Stimulated activated CD4-positive, alpha-beta T cell treated with anti-CD3 and anti-CD28 coated beads, Interleukin-2, amount 100 ng/mL, for 4 hours (primary cell): ENCODE measurements around the gene CDH1.

ENCODE experiments used
- DNase-seq: peaks from one replicate; pipeline ENCODE4 v3.0.0-alpha.2; 2020; ENCODE audit warnings: low read depth

The CDH1 gene

GRCh38 chr16:68857479-68857878 lies 120.4 kb downstream of the CDH1 start:
- no peak for DNase-seq

GRCh38 chr16:68859828-68860227 lies 122.7 kb downstream of the CDH1 start:
- DNase-seq: no peak

- DNase-seq: no peak
Measured at GRCh38 chr16:68860978-68861892, 124.1 kb downstream of the CDH1 start.

- no peak for DNase-seq
Measured at GRCh38 chr16:68866933-68867332, 129.8 kb downstream of the CDH1 start.

- no peak for DNase-seq
Measured at GRCh38 chr16:68869492-68870088, 132.5 kb downstream of the CDH1 start.

- DNase-seq: no peak
Measured at GRCh38 chr16:68873635-68874471, 136.8 kb downstream of the CDH1 start.

GRCh38 chr16:68875871-68876270 lies 138.8 kb downstream of the CDH1 start:
- DNase-seq: no peak

GRCh38 chr16:68883685-68884084 lies 146.6 kb downstream of the CDH1 start:
- DNase-seq: no peak

- no peak for DNase-seq
Measured at GRCh38 chr16:68884401-68884800, 147.3 kb downstream of the CDH1 start.
